BE2C (cell line): Measurements from ENCODE around the gene ATP1A1.

ENCODE experiments used
- DNase-seq: peaks from one replicate; pipeline ENCODE4 v3.0.0-alpha.2; 2020
- H3K27me3 ChIP-seq: fragments of 250-450 bp; sonication (Bioruptor Pico); 2 replicates; pipeline ENCODE4 v1.5.1; 2020; ENCODE audit warnings: mild to moderate bottlenecking
- H3K36me3 ChIP-seq: fragments of 250-450 bp; sonication (Bioruptor Pico); 2 replicates; pipeline ENCODE4 v1.5.1; 2020; ENCODE audit warnings: mild to moderate bottlenecking
- H3K4me1 ChIP-seq: fragments of 250-450 bp; sonication (Bioruptor Pico); 2 replicates; pipeline ENCODE4 v1.5.1; 2020
- H3K4me3 ChIP-seq: 2 replicates; pipeline ENCODE4 v1.5.1; 2011; ENCODE audit warnings: low read depth, low read length
- H3K9me3 ChIP-seq: fragments of 250-450 bp; sonication (Bioruptor Pico); 2 replicates; pipeline ENCODE4 v1.5.1; 2020
- TF ChIP-seq, protein P1 (sequence below): IDR thresholded peaks from 2 replicates; pipeline ENCODE4 v1.5.1; 2012; ENCODE audit warnings: mild to moderate bottlenecking, low read depth, low read length

ATP1A1 gene

DNA sequence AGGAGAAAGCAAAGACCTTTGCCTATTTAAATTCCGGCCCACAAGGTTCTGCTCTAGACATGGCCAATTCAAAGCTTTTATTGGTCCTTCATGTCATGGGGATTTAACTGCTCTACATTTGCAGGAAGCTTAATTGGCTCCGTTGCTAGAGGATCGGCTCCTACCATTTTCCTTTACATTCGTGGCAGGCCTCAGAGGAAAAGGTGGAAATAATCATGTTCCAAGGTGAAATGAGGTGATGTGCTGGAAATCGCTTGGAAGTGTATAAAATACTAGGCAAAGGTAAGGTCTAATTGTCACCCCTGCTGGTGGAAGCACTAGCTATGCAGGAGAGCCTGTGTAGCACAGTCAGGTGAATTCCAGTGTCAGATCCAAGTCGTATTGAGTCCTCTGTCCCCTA, 55.5 kb downstream of the ATP1A1 start:
- no peaks in the 10 kb centered on the region for H3K27me3 ChIP-seq

DNA sequence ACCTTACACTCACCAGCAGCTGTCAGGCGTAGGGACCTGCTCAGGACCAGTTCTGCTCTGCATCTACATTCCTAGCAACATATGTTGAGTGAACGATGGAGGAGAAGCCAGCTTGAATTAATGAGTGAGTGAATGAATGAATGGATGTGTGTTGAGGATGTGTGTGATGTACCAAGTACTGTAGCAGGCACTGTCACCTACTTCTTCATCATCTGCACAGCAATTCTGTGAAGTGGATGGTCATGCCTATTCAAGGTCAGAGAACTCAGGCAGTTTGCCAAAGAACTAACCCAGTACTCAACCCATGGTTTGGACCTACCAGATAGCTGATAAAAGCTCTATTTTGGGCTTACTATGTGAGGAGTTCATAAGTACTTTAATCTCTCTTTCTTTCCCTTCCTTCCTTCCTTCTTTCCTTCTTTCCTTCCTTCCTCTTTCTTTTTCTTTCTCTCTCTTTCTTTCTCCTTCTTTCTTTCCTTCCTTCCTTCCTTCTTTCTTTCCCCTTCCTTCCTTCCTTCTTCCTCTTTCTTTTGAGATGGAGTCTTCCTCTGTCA, 56.9 kb downstream of the ATP1A1 start:
- no peak for DNase-seq
- TF ChIP-seq, protein P1, sequence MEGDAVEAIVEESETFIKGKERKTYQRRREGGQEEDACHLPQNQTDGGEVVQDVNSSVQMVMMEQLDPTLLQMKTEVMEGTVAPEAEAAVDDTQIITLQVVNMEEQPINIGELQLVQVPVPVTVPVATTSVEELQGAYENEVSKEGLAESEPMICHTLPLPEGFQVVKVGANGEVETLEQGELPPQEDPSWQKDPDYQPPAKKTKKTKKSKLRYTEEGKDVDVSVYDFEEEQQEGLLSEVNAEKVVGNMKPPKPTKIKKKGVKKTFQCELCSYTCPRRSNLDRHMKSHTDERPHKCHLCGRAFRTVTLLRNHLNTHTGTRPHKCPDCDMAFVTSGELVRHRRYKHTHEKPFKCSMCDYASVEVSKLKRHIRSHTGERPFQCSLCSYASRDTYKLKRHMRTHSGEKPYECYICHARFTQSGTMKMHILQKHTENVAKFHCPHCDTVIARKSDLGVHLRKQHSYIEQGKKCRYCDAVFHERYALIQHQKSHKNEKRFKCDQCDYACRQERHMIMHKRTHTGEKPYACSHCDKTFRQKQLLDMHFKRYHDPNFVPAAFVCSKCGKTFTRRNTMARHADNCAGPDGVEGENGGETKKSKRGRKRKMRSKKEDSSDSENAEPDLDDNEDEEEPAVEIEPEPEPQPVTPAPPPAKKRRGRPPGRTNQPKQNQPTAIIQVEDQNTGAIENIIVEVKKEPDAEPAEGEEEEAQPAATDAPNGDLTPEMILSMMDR, result no peak
- no peak overlapping the region for H3K4me3 ChIP-seq
- H3K36me3 ChIP-seq, result no peaks in the 10 kb centered on the region
- H3K4me1 ChIP-seq, result peaks cover 17% of the 10 kb centered on the region
- no peaks in the 10 kb centered on the region for H3K9me3 ChIP-seq
- H3K27me3 ChIP-seq, result no peaks in the 10 kb centered on the region

More for the DNA sequence above, 55.5 kb downstream of the ATP1A1 start:
- H3K4me3 ChIP-seq, result no peak overlapping the region
- no peak for DNase-seq
- peaks cover 12% of the 10 kb centered on the region for H3K4me1 ChIP-seq
- no peaks in the 10 kb centered on the region for H3K9me3 ChIP-seq
- TF ChIP-seq, protein P1, result no peak
- no peaks in the 10 kb centered on the region for H3K36me3 ChIP-seq

DNA sequence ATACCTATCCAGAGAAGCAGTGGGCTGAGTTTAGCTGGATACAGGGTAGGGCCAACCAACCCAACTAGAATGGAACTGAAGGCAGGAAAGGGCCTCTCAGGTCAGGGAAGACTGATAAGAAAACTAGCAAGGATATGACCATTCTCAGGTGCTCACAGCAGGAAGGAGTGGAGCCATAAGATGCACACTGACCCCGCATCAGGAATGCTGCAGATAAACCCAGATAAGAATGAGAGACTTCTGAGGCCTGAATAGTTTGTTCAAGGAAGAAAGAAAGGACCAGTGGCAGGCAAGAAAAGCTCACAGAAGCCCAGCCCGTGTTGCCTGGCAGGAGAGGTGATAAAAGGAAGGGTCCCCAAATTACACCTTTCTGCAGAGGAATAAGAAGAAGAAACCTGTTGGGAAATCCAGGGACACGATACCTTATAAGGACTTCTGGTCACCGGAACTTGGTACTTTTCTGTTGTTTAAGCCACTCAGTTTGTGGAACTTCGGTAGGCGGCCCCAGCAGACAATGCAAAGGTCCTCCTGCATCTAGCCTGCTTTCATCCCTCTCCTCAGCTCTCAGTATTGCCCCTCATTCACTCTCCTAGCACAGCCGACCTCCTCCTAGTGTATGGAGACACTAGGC, 58.9 kb downstream of the ATP1A1 start:
- DNase-seq, result no peak
- no peaks in the 10 kb centered on the region for H3K27me3 ChIP-seq
- H3K4me1 ChIP-seq, result peaks cover 17% of the 10 kb centered on the region
- H3K36me3 ChIP-seq, result no peaks in the 10 kb centered on the region
- H3K4me3 ChIP-seq, result no peak overlapping the region
- no peaks in the 10 kb centered on the region for H3K9me3 ChIP-seq
- TF ChIP-seq, protein P1, result no peak

DNA sequence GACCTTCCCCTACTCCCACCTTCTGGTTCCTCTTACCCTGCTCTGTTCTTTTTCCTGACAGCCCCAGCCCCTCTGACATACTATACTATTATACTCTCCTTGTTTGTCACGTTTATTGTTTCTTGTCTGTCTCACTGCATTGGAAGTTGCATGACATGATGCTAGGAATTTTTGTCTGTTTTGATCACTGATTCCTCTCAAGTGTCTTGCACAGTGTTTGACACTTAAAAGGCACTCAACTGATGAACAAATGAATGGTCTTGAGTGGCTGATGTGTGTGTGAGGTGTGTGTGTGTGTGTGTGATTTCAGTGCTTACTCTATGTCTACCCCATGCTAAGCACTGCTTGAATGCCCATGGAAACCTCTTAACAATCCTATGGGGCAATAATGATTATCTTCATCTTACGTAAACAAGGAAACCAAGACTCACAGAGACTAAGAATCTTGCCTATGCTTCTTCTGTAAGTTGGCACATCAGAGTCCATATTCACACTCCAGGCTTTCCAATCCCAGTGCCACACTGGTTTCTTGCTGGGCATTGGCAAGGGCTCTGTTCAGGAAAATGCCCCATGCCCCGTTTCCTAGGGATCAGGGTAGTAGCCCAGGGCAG, 59.7 kb downstream of the ATP1A1 start:
- no peaks in the 10 kb centered on the region for H3K36me3 ChIP-seq
- no peaks in the 10 kb centered on the region for H3K9me3 ChIP-seq
- H3K4me1 ChIP-seq, result peaks cover 17% of the 10 kb centered on the region
- no peak overlapping the region for H3K4me3 ChIP-seq
- H3K27me3 ChIP-seq, result no peaks in the 10 kb centered on the region
- TF ChIP-seq, protein P1, result no peak
- DNase-seq, result no peak

DNA sequence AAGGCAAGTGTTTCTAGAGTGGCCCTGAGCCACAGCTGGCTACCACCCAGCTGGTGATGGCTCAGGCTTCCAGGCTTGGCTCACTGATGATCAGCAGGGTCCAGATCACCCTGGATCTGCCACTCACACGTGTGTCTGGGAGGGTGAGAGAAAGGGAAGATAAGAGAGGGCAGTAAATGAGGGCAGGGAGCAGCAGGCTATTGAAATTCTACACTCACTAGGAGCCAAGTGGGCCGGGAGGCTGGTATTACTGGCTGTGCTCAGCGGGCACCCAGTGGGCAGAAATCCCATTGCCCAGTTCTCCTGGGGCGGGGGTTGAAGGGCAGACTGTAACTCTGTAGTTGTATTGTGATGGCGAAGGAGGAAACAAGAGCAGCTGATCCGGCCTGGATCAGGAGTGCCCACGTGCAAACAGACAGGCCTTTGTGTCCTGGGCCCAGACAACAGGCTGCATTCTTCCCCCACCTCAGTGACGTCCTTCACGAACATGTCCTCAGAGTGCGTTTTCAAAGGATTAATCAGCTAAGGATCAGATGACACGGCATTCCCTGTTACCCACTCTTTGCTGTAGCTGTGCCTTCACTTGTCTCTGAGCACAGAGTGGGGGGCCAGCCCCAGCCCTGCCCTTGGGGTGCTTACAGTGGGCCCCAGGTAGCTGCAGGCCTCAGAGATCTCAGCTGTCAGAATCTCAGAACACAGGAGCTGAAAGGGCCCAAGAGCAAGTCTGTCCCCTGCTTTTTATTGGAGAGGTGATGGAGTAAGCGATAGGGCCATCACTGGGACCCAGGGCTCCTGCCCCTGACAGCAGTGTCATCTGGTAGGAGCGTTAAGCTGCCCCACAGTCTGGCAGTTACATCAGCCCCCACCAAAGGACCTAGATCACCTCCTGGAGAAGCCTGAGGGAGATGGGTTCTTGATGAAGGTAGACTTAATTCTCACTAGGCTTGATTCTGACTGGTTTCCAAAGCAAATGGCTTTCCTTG, 60.5 kb downstream of the ATP1A1 start:
- Histone ChIP-seq H3K36me3 (no peaks in the 10 kb centered on the region), H3K9me3 (no peaks in the 10 kb centered on the region), H3K4me1 (peaks cover 17% of the 10 kb centered on the region), H3K27me3 (no peaks in the 10 kb centered on the region), H3K4me3 (no peak overlapping the region)
- TF ChIP-seq, protein P1, result no peak
- peak; percentile 54 for DNase-seq
